Thyroid gland (tissue), 4 donors: ENCODE results near the gene VAMP2. TPM values are rescaled to one million over a fixed set of nuclear protein-coding genes. Genes with fewer than 3 reads are reported as not detected.
A peak's percentile ranks its signal among the peaks of the same experiment; 100 is the strongest.

ENCODE experiments used
- DNase-seq, 2 donors: peaks; one replicate each; pipeline ENCODE4 v3.0.0-alpha.2; 2019
- H3K27ac ChIP-seq, 3 donors: fragments of 200-600 bp; sonication (generic); 1 replicate in 2 of 3; 2 replicates in 1 of 3; pipeline ENCODE4 v1.5.1; 2016 to 2019; ENCODE audit warnings: mild to moderate bottlenecking in 1 of 3, moderate library complexity in 1 of 3
- H3K27me3 ChIP-seq: fragments of 200-600 bp; sonication (generic); one replicate; pipeline ENCODE4 v1.5.1; 2019
- H3K36me3 ChIP-seq, 2 donors: fragments of 200-600 bp; sonication (generic); one replicate each; pipeline ENCODE4 v1.5.1; 2016 to 2019
- H3K4me1 ChIP-seq, 2 donors: fragments of 200-600 bp; sonication (generic); one replicate each; pipeline ENCODE4 v1.5.1; 2017 to 2019
- H3K4me3 ChIP-seq, 3 donors: fragments of 200-600 bp; sonication (generic); replicated peaks in 1 of 3; 1 replicate in 2 of 3; 2 replicates in 1 of 3; pipeline ENCODE4 v1.5.1; 2016; ENCODE audit warnings: mild to moderate bottlenecking in 1 of 3
- H3K9me3 ChIP-seq: fragments of 200-600 bp; sonication (generic); one replicate; pipeline ENCODE4 v1.5.1; 2017
- POLR2A ChIP-seq, 2 donors: fragments of 450-650 bp; IDR thresholded peaks; one replicate each; pipeline ENCODE4 v1.6.1; 2017; ENCODE audit warnings: antibody characterized with exemption in 2 of 2, mild to moderate bottlenecking in 2 of 2, moderate library complexity in 1 of 2
- WGBS, 2 donors: methylation state at CpG; one replicate each; pipeline ENCODE4 v1.1.5; 2017; 5-methylcytosine and 5-hydroxymethylcytosine counted together
- intact Hi-C: fragments of 100-400 bp; cut with DNase I; formaldehyde crosslinking; loops from one replicate; pipeline ENCODE4 v1.15.1; 2023
- total RNA-seq, 4 donors: library from RNA; depleted of rRNA; stranded (reverse); fragments of >200 nt; gene quantifications; one replicate each; pipeline ENCODE4 v1.2.3, GENCODE V29; 2016
- TF ChIP-seq, protein P1 (sequence below), 6 experiments: fragments of 200-600 bp in 3 of 6; fragments of 450-650 bp in 3 of 6; sonication (generic) in 3 of 6; IDR thresholded peaks; one replicate each; pipeline ENCODE4 v1.5.1; 2016 to 2019; ENCODE audit warnings: antibody characterized with exemption in 6 of 6, mild to moderate bottlenecking in 2 of 6, inconsistent platforms in 1 of 6, moderate library complexity in 1 of 6

VAMP2 gene
- total RNA-seq, 4 donors from 2014 or later, result 30.6 to 35.2 (median 33.4) TPM

DNA sequence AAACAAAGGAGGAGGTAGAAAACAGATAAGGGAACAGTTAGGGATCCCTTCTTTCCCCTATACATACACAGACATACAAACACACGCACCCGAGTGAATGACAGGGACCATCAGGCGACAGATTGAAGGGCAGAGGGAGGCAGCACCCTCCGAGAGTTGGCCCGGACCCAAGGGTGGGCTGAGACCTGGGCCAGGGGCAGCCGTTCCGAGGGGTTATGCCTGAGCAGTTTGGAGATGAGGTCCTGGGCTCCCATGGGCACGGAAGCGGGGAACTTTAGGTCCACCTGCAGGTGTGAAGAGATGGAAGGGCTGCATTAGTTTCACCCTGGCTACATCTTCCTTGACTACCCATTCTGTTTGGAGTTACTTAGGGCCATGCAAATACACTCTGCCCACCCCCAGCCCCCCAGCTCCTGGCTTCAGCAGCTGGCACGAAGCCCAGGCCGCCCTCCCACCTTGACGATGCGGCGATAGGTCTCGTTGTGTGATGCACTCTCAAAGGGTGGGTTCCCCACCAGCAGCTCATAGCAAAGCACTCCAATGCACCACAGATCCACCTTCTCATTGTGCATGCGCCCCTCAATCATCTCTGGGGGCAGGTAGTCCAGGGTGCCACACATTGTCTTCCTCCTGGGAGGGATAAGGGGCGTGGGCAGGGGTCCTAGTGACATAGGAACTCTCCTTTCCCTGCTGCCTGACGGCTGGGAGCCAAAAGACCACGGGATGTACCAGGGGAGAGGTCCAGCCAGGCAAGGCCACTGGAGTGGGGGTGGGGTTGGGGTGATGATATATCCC, 42.2 kb upstream of the VAMP2 start:
- WGBS, 2 donors, result 78 to 85% methylated on average over 15 to 19 of the region's 19 CpGs

GRCh38 chr17:8192070-8192815, 29.5 kb upstream of the VAMP2 start:
- intact Hi-C loops, result no loop called here
- H3K36me3 ChIP-seq, result no peaks in the 10 kb centered on the region
- TF ChIP-seq, protein P1, sequence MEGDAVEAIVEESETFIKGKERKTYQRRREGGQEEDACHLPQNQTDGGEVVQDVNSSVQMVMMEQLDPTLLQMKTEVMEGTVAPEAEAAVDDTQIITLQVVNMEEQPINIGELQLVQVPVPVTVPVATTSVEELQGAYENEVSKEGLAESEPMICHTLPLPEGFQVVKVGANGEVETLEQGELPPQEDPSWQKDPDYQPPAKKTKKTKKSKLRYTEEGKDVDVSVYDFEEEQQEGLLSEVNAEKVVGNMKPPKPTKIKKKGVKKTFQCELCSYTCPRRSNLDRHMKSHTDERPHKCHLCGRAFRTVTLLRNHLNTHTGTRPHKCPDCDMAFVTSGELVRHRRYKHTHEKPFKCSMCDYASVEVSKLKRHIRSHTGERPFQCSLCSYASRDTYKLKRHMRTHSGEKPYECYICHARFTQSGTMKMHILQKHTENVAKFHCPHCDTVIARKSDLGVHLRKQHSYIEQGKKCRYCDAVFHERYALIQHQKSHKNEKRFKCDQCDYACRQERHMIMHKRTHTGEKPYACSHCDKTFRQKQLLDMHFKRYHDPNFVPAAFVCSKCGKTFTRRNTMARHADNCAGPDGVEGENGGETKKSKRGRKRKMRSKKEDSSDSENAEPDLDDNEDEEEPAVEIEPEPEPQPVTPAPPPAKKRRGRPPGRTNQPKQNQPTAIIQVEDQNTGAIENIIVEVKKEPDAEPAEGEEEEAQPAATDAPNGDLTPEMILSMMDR (IDR thresholded peaks at IDR 0.05), result no peak
- TF ChIP-seq POLR2A (IDR thresholded peaks at IDR 0.05), result peak in 1 of 2 donors; percentile 87
- H3K27me3 ChIP-seq, result no peaks in the 10 kb centered on the region
- 14 to 18% methylated on average over 12 of the region's 12 CpGs for WGBS, 2 donors
- no peak overlapping the region for H3K4me3 ChIP-seq
- DNase-seq, result peak; percentile 80 to 84
- H3K9me3 ChIP-seq, result no peaks in the 10 kb centered on the region
- H3K4me1 ChIP-seq, result peaks cover 20 to 41% of the 10 kb centered on the region in 2 donors
- H3K27ac ChIP-seq, result peak overlapping the region; percentile 40 to 81 (median 70)

More for the DNA sequence above, 42.2 kb upstream of the VAMP2 start:
- Histone ChIP-seq H3K9me3 (no peaks in the 10 kb centered on the region), H3K36me3 (no peaks in the 10 kb centered on the region), H3K4me3 (no peak overlapping the region), H3K27me3 (no peaks in the 10 kb centered on the region), H3K4me1 (peaks cover under 1 to 3% of the 10 kb centered on the region in 2 donors), H3K27ac (no peak overlapping the region)
- TF ChIP-seq, protein P1 (IDR thresholded peaks at IDR 0.05), result no peak
- TF ChIP-seq POLR2A (IDR thresholded peaks at IDR 0.05), result no peak
- DNase-seq, result no peak
- intact Hi-C loops, result no loop called here

DNA sequence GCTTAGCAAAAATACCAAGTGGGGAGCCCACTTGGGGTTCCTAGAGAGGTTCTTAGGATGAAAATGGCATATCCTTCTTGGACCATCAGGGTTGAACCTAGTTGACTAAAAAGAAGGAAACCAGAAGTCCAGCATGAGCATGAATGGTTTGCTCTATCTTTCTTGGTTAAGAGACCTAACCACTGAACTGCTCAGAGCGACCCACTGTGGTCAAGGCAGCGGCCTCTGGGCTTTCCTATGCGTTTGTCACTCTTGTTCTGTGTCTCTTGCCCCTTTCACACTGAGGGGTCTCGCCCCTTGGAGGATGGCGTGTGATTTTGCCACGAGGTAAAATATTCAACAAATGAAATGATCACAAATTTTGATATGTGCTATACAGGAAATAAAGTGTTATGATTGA, 27.8 kb upstream of the VAMP2 start:
- no peaks in the 10 kb centered on the region for H3K27me3 ChIP-seq
- WGBS, 2 donors, result 48 to 49% methylated on average over 6 of the region's 6 CpGs
- peak overlapping the region; percentile 46 to 99 (median 68) for H3K27ac ChIP-seq
- no peaks in the 10 kb centered on the region for H3K36me3 ChIP-seq
- H3K4me1 ChIP-seq, result peaks cover 20 to 41% of the 10 kb centered on the region in 2 donors
- intact Hi-C loops, result no loop called here
- no peaks in the 10 kb centered on the region for H3K9me3 ChIP-seq
- no peak for DNase-seq
- TF ChIP-seq, protein P1 (IDR thresholded peaks at IDR 0.05), result no peak
- no peak for TF ChIP-seq POLR2A (IDR thresholded peaks at IDR 0.05)
- peak overlapping the region in 1 of 3 donors; percentile 95 for H3K4me3 ChIP-seq

- no peaks in the 10 kb centered on the region for H3K27me3 ChIP-seq
- H3K9me3 ChIP-seq, result no peaks in the 10 kb centered on the region
- no peaks in the 10 kb centered on the region for H3K36me3 ChIP-seq
- H3K27ac ChIP-seq, result peak within 1 kb of the TSS; percentile 96 to 99 (median 96)
- peak within 1 kb of the TSS; percentile 42 to 95 (median 83) for H3K4me3 ChIP-seq
- intact Hi-C loops, result loop anchor here (10.0 kb wide), 2 partner anchors 65 to 105 kb away; partner anchors contain the start of genes HES7 and SLC25A35
- TF ChIP-seq POLR2A (IDR thresholded peaks at IDR 0.05), result peak in 1 of 2 donors; percentile 88
- TF ChIP-seq, protein P1 (IDR thresholded peaks at IDR 0.05), result peak in 1 of 6 experiments; percentile 12
- peak; percentile 98 to 99 for DNase-seq
- 0% methylated on average over 5 to 19 of the region's 70 CpGs for WGBS, 2 donors
- H3K4me1 ChIP-seq, result peaks cover 20 to 41% of the 10 kb centered on the region in 2 donors
Observed at GRCh38 chr17:8189711-8190477, 27.1 kb upstream of the VAMP2 start, which contains the start of gene BORCS6. Gene BORCS6 (minus strand): TSS chr17:8190180. CDS start chr17:8190140, 40 bp downstream.
